Smooth muscle cell of trachea (primary cell): Measurements from ENCODE around the gene MYO1D. TPM values are rescaled to one million over a fixed set of nuclear protein-coding genes. Genes with fewer than 3 reads are reported as not detected.

ENCODE experiments used
- total RNA-seq: library from RNA; depleted of rRNA; stranded (reverse); fragments of >200 nt; gene quantifications from 2 replicates; pipeline ENCODE4 v1.2.1, GENCODE V29; 2014

The MYO1D gene
- 33.5 and 64.5 TPM in 2 replicates for total RNA-seq

DNA sequence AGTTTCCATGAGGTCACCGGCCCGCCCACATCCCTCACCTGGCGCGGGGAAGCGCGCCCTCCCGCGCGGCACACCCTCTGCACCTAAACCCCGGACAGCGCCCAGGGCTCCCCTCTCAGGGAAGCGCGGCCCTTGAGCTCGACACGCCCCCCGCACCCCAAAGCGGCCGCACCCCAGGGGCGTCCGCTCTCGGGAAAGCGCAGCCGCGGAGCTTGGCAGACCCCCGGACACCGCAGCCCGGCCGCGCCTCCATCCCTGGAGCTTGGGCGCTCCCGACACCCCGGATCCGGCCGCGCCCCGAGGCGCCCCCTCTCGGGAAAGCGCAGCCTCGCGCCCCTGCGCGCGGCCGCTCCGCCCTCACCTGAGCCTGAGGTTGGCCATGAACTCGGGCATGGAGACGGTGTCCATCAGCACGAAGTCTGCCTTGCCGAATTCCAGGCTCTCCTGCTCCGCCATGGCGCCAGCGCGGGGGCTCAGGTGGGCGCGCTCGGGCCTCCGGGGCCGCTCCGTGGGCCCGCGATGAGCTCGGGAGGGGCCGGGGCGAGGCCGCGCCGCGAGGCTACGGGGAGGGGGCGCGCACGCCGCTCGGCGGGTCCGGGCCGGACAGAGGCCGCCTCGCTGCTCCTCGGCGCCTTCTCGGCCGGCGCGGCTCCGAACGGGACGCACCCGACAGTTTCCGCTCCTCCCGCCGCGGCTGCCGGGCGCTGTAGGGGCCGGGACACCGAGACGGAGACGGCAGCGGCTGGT, at the start of gene MYO1D:
Gene MYO1D, minus strand, starts transcription at position 708 of the 747 bp plus-strand sequence. Its CDS starts 252 bp downstream, at position 456.

DNA sequence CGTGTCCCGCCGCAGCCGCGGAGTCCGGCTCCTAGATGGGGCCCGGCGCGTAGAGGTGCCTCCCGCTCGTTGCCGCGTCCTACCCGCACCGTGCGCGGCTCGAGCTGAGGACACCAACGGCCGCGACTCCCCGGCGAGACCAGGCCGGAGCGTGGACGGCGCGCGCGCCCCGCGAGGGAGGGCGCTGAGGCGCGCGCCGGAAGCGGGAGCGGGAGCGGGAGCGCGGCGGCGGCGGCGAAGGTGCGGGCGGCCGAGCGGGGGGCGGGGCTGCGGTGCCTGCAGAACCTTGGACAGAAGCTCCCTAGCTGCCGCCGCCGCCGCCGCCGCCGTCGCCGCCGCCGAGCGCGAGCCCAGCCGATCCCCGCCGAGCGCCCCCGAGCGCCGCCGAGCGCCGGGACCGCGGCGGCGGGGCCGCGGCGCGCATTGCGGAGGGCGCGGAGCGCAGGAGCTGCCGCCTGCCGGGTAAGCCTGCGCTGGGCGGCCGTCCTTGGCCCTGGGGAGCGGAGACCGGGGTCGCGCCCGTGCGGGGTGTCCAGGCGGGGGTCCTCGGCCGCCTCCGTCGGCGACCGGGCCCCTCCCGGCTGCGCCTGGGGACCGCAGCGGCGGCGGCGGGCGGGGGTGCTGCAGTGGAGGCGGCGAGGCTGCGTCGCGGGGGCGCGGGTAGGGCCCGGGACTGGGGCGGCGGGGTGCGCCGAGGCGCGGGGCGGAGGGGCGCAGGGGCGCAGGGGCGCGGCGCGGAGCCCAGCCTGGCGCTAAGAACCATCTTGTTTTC, 390.0 kb downstream of the MYO1D start, which contains the start of gene CDK5R1:
Gene CDK5R1, plus strand, starts transcription at position 293 of the 772 bp plus-strand sequence. CDS start 628 bp downstream, outside the sequence.

DNA sequence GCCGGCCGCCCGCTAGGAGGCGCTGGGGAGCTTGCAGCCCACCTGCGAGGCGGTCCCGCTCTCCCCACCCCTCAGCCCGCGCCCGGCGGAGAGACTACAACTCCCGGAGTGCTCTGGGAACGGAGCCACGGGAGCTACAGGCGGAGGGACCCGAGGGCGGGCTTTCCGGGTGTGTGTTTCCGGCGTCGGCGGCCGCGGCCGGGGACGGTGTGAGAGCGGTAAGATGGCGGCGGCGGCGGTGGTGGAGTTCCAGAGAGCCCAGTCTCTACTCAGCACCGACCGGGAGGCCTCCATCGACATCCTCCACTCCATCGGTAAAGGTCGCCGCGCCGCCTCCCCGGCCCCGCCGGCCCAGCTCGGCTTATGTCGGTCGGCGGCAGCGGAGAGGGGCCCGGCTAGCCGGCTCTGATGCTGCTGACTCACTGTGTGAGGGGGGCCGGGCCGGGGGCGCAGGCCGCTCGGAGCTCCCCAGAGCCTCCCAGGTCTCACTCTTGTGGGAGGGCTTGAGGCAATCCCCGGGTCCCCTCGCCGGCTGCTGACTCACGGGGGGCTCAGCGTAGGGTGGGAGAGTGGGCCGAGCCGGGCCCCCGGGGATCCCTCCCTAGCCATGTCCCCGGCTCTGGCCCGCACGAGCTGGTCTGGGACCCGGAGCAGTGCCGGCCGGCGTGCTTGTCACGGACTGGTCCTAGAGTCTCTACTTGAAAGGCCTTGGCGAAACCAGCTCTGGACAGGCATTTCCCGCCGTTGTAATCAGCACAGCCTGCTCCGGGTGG, 432.4 kb downstream of the MYO1D start, which contains the start of gene PSMD11:
Gene PSMD11, plus strand, starts transcription at position 210 of the 773 bp plus-strand sequence. Its CDS starts 14 bp downstream, at position 224.

Other genes starting within 250 kb of the MYO1D start
- gene TMEM98, start 51.0 kb upstream of the MYO1D start, total RNA-seq: 137 and 255 TPM in 2 replicates
- not detected in 2 replicates for gene SPACA3, start 114.7 kb upstream of the MYO1D start, total RNA-seq